ENCODE data around the gene C8G.

C8G gene

DNA sequence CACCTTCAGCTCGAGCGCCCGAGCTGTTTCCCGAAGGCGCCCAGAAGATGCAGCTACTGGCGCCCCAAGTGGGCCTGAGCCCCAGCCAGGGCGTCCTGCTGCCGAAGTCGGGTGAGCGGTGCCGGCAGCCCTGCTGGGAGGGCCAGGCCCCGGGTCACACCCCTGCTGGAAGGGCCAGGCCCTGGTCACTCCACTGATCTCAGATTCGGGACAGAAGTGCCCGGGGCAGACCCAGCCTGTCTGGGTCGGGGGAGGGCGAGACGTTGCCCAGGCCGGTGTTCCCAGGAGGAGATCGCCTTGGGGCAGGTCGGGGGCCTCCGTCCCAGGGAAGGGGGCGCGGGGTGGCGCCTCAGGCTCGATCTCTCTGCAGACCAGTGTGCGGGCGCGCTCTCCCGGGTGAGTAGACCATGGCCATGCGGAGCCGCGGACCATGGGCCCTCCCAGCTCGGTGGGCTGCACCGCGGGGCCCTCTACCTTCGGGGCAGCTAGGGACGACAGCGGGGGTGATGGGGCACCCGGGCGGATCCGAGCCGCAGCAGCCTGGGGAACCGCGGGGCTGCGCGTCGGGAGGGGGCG lies 40.1 kb downstream of the C8G start:
- DNase-seq, result no peak

DNA sequence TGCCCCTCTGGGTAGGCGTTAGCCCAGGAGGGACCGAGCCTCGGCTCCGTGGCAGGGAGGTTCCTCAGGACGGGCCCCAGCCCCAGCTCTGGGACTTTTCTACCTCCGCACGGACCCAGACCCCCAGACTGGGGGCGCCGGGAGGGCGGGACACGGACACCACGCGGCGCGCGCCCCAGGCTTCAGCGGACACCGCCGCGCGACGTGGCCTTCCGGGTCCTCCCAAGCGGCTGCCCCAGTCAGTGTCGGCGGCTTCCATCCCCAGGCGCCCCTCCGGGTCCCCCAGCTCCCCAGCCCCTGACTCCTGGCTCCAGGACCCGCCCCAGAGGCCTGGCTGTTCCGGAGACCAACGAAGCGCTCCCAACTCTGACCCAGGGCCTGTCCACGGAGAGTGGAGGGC lies 40.8 kb downstream of the C8G start:
- DNase-seq, result no peak

- no peak for DNase-seq
Measured at GRCh38 chr9:136988872-136989271, 43.8 kb downstream of the C8G start.

DNA sequence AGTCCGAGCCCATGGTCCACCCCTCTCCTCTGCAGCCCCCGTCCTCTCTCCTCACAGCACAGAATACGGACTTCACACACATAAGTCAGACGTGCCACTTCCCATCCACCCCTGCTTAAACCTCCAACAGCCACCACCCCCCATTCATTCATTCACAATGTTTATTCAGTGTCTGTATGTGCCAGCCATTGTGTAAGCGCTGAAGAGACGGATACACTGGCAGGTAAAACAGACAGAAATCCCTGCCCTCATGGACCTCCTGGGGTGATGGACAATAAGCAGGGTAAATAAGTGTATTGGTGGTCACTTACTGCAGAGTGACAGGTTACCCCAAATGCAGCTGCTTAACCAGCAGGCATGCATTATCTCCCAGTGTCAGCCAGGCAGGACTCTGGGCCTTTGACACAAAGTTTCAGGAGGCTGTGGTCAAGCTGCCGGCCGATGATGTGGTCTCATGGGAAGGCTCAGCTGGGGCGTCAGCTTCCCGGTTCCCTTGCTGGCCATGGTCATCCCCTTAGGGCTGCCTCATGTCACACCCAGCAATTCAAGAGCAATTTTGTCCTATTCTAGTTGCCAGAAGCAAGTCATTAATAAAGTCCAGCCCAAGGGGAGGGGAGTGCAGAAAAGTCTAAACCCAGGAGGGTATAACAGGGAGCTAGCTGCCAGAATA lies 45.3 kb downstream of the C8G start:
- DNase-seq, result no peak

GRCh38 chr9:136991993-136992818 lies 47.2 kb downstream of the C8G start, which contains the start of gene PAXX:
Gene PAXX (plus strand): TSS chr9:136992422. CDS start chr9:136992444, 22 bp downstream.
- DNase-seq, result peak; percentile 54 to 85

- DNase-seq, result no peak
Measured at GRCh38 chr9:136992819-136993369, 47.9 kb downstream of the C8G start.

- DNase-seq, result no peak
Measured at GRCh38 chr9:136994180-136994887, 49.3 kb downstream of the C8G start.

DNA sequence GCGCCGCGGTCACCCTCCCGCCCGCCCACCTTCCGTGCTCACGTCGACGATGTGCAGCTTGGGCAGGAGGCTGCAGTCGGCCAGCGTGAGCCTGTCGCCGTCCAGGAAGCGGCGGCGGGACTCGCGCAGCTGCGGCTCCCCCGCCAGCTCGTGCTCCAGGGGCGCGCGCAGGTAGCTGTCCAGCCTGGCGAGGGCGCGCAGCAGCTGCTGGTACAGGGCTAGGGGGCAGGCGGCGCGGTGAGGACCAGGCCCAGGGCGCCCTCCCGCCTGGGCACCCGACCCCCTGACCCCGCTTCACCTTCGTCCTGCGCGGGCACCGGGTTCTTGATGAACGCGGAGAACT lies 49.8 kb downstream of the C8G start:
- no peak for DNase-seq

DNA sequence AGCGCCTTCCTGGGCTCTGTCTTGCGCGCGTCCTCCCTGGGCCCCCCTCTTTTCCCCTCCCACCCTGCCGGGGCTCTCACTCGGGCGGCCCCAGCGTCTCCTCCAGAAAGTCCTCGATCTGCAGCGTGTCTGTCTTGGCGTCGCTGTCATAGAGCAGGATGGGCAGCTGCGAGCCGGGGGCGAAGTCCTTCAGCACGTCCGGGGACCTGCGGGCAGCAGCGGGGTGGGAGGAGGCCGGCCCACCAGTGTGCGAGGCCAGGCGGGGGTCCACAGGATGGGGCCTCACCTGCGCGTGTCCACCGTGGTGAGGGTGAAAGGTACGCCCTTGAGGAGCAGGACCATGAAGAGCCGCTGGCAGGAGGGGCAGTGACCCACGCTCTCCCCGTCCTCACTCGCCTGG lies 50.3 kb downstream of the C8G start:
- DNase-seq, result no peak

GRCh38 chr9:136995772-136996311 lies 50.8 kb downstream of the C8G start:
- DNase-seq, result peak in 1 of 2 experiments; percentile 31

Measured in NCI-H524 (cell line).